CD4-positive, alpha-beta T cell (primary cell): ENCODE results near the gene ZNF423. TPM values are rescaled to one million over a fixed set of nuclear protein-coding genes. Genes with fewer than 3 reads are reported as not detected.

Source experiments
- ATAC-seq: fragments of 200-7000 bp; cut with Tn5 transposase; one replicate; pipeline ENCODE4 v1.10.0; 2022; ENCODE audit warnings: mild to moderate bottlenecking; ENCODE audit not compliant: poor library complexity
- CTCF ChIA-PET: fragments of 350-600 bp; sonication (Branson Sonifier 250); formaldehyde crosslinking; loops from one replicate; lab custom pipeline; 2021; ENCODE audit warnings: antibody characterized with exemption, inconsistent platforms; lab: Charles Lee
- POLR2A ChIA-PET: fragments of 350-600 bp; sonication (Branson Sonifier 250); formaldehyde crosslinking; loops from one replicate; lab custom pipeline; 2021; ENCODE audit warnings: antibody characterized with exemption, inconsistent platforms; lab: Charles Lee
- DNase-seq, 14 experiments: peaks; one replicate each; pipeline ENCODE4 v3.0.0-alpha.2; 2013 to 2020; ENCODE audit warnings: mixed read lengths in 2 of 14
- H3K27ac ChIP-seq, 2 donors: one replicate each; pipeline versions ENCODE4 v1.5.1 to v1.7.0; 2013; ENCODE audit warnings: low read length in 2 of 2, low read depth in 1 of 2, mild to moderate bottlenecking in 1 of 2
- H3K27me3 ChIP-seq, 2 experiments: 1 replicate in 1 of 2; 2 replicates in 1 of 2; pipeline versions ENCODE4 v1.6.1 to v1.7.0; 2013; ENCODE audit warnings: low read length in 2 of 2, control low read depth in 1 of 2, mild to moderate bottlenecking in 1 of 2, moderate library complexity in 1 of 2; ENCODE audit not compliant: insufficient read depth in 2 of 2, control insufficient read depth in 1 of 2
- H3K36me3 ChIP-seq: one replicate; pipeline ENCODE4 v1.6.1; 2013; ENCODE audit warnings: low read length, control low read depth; ENCODE audit not compliant: insufficient read depth
- H3K4me1 ChIP-seq: one replicate; pipeline ENCODE4 v1.6.1; 2013; ENCODE audit warnings: low read length, control low read depth; ENCODE audit not compliant: insufficient read depth
- H3K4me3 ChIP-seq: one replicate; pipeline ENCODE4 v1.5.1; 2013; ENCODE audit warnings: mild to moderate bottlenecking, low read length, moderate library complexity
- H3K9me3 ChIP-seq, 2 experiments: 1 replicate in 1 of 2; 2 replicates in 1 of 2; pipeline versions ENCODE4 v1.6.1 to v1.7.0; 2013; ENCODE audit warnings: low read length in 2 of 2, mild to moderate bottlenecking in 2 of 2, control low read depth in 1 of 2, moderate library complexity in 1 of 2; ENCODE audit not compliant: control insufficient read depth in 1 of 2, insufficient read depth in 1 of 2
- H3K27ac Mint-ChIP-seq: one replicate; pipeline ENCODE4 v1.8.0; 2020; ENCODE audit warnings: mixed read lengths
- H3K27me3 Mint-ChIP-seq: one replicate; pipeline ENCODE4 v1.8.0; 2021; ENCODE audit warnings: mixed read lengths
- H3K36me3 Mint-ChIP-seq: one replicate; pipeline ENCODE4 v1.8.0; 2021; ENCODE audit warnings: low read depth, mixed read lengths
- H3K4me1 Mint-ChIP-seq: one replicate; pipeline ENCODE4 v1.8.0; 2021; ENCODE audit warnings: low read depth, mixed read lengths
- H3K4me3 Mint-ChIP-seq: one replicate; pipeline ENCODE4 v1.8.0; 2020; ENCODE audit warnings: mild to moderate bottlenecking, mixed read lengths
- H3K9me3 Mint-ChIP-seq: one replicate; pipeline ENCODE4 v1.8.0; 2020; ENCODE audit warnings: mixed read lengths
- intact Hi-C, 2 experiments: fragments of 100-400 bp; cut with DNase I in 1 of 2; cut with micrococcal nuclease in 1 of 2; formaldehyde crosslinking; loops; one replicate each; pipeline versions ENCODE4 v1.15.1 to v1.9.0; 2023 to 2025; cut with DNase I, micrococcal nuclease
- total RNA-seq, 174 experiments: library from RNA in 2 of 174; stranded (reverse) in 2 of 174; gene quantifications; one replicate each; pipeline ENCODE4 v1.2.3 and lab custom pipeline; 2021 to 2026
- TF ChIP-seq, protein P1 (sequence below): fragments of 200-600 bp; IDR thresholded peaks from one replicate; pipeline ENCODE4 v1.8.0; 2022; ENCODE audit warnings: antibody characterized with exemption, mild to moderate bottlenecking

The ZNF423 gene
- total RNA-seq, 2 experiments from 2014 or later, result not detected

GRCh38 chr16:49637933-49638672 is 217.8 kb downstream of the ZNF423 start:
- no peak overlapping the region for H3K27ac ChIP-seq
- DNase-seq, result no peak
- H3K27ac Mint-ChIP-seq, result no peak overlapping the region
- H3K27me3 ChIP-seq, result no peaks in the 10 kb centered on the region
- no peaks in the 10 kb centered on the region for H3K36me3 Mint-ChIP-seq
- H3K9me3 Mint-ChIP-seq, result no peaks in the 10 kb centered on the region
- no peaks in the 10 kb centered on the region for H3K27me3 Mint-ChIP-seq
- H3K4me3 ChIP-seq, result no peak overlapping the region
- H3K36me3 ChIP-seq, result no peaks in the 10 kb centered on the region
- H3K4me1 ChIP-seq, result no peaks in the 10 kb centered on the region
- TF ChIP-seq, protein P1, sequence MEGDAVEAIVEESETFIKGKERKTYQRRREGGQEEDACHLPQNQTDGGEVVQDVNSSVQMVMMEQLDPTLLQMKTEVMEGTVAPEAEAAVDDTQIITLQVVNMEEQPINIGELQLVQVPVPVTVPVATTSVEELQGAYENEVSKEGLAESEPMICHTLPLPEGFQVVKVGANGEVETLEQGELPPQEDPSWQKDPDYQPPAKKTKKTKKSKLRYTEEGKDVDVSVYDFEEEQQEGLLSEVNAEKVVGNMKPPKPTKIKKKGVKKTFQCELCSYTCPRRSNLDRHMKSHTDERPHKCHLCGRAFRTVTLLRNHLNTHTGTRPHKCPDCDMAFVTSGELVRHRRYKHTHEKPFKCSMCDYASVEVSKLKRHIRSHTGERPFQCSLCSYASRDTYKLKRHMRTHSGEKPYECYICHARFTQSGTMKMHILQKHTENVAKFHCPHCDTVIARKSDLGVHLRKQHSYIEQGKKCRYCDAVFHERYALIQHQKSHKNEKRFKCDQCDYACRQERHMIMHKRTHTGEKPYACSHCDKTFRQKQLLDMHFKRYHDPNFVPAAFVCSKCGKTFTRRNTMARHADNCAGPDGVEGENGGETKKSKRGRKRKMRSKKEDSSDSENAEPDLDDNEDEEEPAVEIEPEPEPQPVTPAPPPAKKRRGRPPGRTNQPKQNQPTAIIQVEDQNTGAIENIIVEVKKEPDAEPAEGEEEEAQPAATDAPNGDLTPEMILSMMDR, result no peak
- POLR2A ChIA-PET, result no interaction called here
- H3K4me1 Mint-ChIP-seq, result no peaks in the 10 kb centered on the region
- no peak for ATAC-seq
- intact Hi-C loops, result no loop called here
- peaks cover 0 to 16% of the 10 kb centered on the region in 2 experiments for H3K9me3 ChIP-seq
- H3K4me3 Mint-ChIP-seq, result no peak overlapping the region
- CTCF ChIA-PET, result no interaction called here

- ChIA-PET CTCF (no interaction called here), POLR2A (no interaction called here)
- Mint-ChIP-seq H3K27ac (no peak overlapping the region), H3K36me3 (no peaks in the 10 kb centered on the region), H3K9me3 (no peaks in the 10 kb centered on the region), H3K4me3 (no peak overlapping the region), H3K27me3 (no peaks in the 10 kb centered on the region), H3K4me1 (no peaks in the 10 kb centered on the region)
- Histone ChIP-seq H3K27me3 (no peaks in the 10 kb centered on the region), H3K9me3 (peaks cover 0 to 16% of the 10 kb centered on the region in 2 experiments), H3K27ac (no peak overlapping the region), H3K36me3 (no peaks in the 10 kb centered on the region), H3K4me3 (no peak overlapping the region), H3K4me1 (no peaks in the 10 kb centered on the region)
- ATAC-seq (no peak), DNase-seq (no peak)
- TF ChIP-seq, protein P1, result no peak
- intact Hi-C loops, result no loop called here
These were observed 218.4 kb downstream of the ZNF423 start for GRCh38 chr16:49637511-49637910.

GRCh38 chr16:49636608-49637007 is 219.3 kb downstream of the ZNF423 start:
- intact Hi-C loops, result no loop called here
- no peaks in the 10 kb centered on the region for H3K9me3 Mint-ChIP-seq
- no peaks in the 10 kb centered on the region for H3K36me3 ChIP-seq
- ChIA-PET POLR2A (no interaction called here), CTCF (no interaction called here)
- no peaks in the 10 kb centered on the region for H3K36me3 Mint-ChIP-seq
- H3K27me3 Mint-ChIP-seq, result no peaks in the 10 kb centered on the region
- H3K27ac Mint-ChIP-seq, result no peak overlapping the region
- no peaks in the 10 kb centered on the region for H3K27me3 ChIP-seq
- no peak overlapping the region for H3K4me3 ChIP-seq
- TF ChIP-seq, protein P1, result no peak
- no peaks in the 10 kb centered on the region for H3K4me1 ChIP-seq
- DNase-seq (no peak), ATAC-seq (no peak)
- no peaks in the 10 kb centered on the region for H3K4me1 Mint-ChIP-seq
- no peak overlapping the region for H3K27ac ChIP-seq
- peaks cover 0 to 16% of the 10 kb centered on the region in 2 experiments for H3K9me3 ChIP-seq
- no peak overlapping the region for H3K4me3 Mint-ChIP-seq
